RWPE2 (cell line): ENCODE measurements around the gene ICAM2.

Experiments
- ATAC-seq: fragments of 200-7000 bp; cut with Tn5 transposase; 3 replicates; pipeline ENCODE4 v1.9.1; 2021; ENCODE audit warnings: low read depth
- DNase-seq: peaks from one replicate; pipeline ENCODE4 v3.0.0-alpha.2; 2020; ENCODE audit warnings: low spot score
- H3K27ac ChIP-seq: fragments of 450-650 bp; 2 replicates; pipeline ENCODE4 v1.5.1; 2017; ENCODE audit warnings: mild to moderate bottlenecking; ENCODE audit not compliant: poor library complexity, severe bottlenecking
- H3K27me3 ChIP-seq: fragments of 250-450 bp; sonication (Bioruptor Pico); 2 replicates; pipeline ENCODE4 v1.5.1; 2021; ENCODE audit warnings: mild to moderate bottlenecking, moderate library complexity; ENCODE audit not compliant: insufficient read depth, poor library complexity, severe bottlenecking
- H3K36me3 ChIP-seq: fragments of 250-450 bp; sonication (Bioruptor Pico); 2 replicates; pipeline ENCODE4 v1.5.1; 2020; ENCODE audit warnings: low read depth, mild to moderate bottlenecking, moderate library complexity
- H3K4me1 ChIP-seq: fragments of 250-450 bp; sonication (Bioruptor Pico); 2 replicates; pipeline ENCODE4 v1.5.1; 2021; ENCODE audit warnings: mild to moderate bottlenecking, moderate library complexity; ENCODE audit not compliant: insufficient read depth, poor library complexity, severe bottlenecking
- H3K4me3 ChIP-seq: fragments of 250-450 bp; sonication (Bioruptor Pico); 2 replicates; pipeline ENCODE4 v1.5.1; 2021; ENCODE audit warnings: mild to moderate bottlenecking, moderate library complexity; ENCODE audit not compliant: severe bottlenecking
- H3K9me3 ChIP-seq: fragments of 250-450 bp; sonication (Bioruptor Pico); 2 replicates; pipeline ENCODE4 v1.5.1; 2021; ENCODE audit warnings: mild to moderate bottlenecking, moderate library complexity; ENCODE audit not compliant: severe bottlenecking
- CTCF ChIP-seq: fragments of 450-650 bp; IDR thresholded peaks from one replicate; pipeline ENCODE4 v1.5.1; 2017; ENCODE audit warnings: mild to moderate bottlenecking, moderate library complexity; ENCODE audit not compliant: poor library complexity, severe bottlenecking

The ICAM2 gene

GRCh38 chr17:63969278-63969677 lies 51.2 kb downstream of the ICAM2 start:
- Histone ChIP-seq H3K4me1 (peaks cover 9% of the 10 kb centered on the region), H3K27ac (no peak overlapping the region), H3K9me3 (no peaks in the 10 kb centered on the region), H3K4me3 (no peak overlapping the region), H3K36me3 (no peaks in the 10 kb centered on the region), H3K27me3 (no peaks in the 10 kb centered on the region)
- DNase-seq (no peak), ATAC-seq (no peak)
- TF ChIP-seq CTCF = no peak

- no peak for TF ChIP-seq CTCF
- H3K27me3 ChIP-seq = no peaks in the 10 kb centered on the region
- H3K4me1 ChIP-seq = no peaks in the 10 kb centered on the region
- no peak overlapping the region for H3K4me3 ChIP-seq
- no peaks in the 10 kb centered on the region for H3K36me3 ChIP-seq
- ATAC-seq = no peak
- H3K27ac ChIP-seq = no peak overlapping the region
- DNase-seq = no peak
- H3K9me3 ChIP-seq = no peaks in the 10 kb centered on the region
Measured at GRCh38 chr17:63967953-63968352, 52.5 kb downstream of the ICAM2 start.

- no peak for DNase-seq
- Histone ChIP-seq H3K36me3 (no peaks in the 10 kb centered on the region), H3K27me3 (no peaks in the 10 kb centered on the region), H3K4me3 (no peak overlapping the region), H3K9me3 (no peaks in the 10 kb centered on the region), H3K27ac (no peak overlapping the region), H3K4me1 (no peaks in the 10 kb centered on the region)
- no peak for TF ChIP-seq CTCF
- no peak for ATAC-seq
Measured at GRCh38 chr17:63966646-63967264, 53.7 kb downstream of the ICAM2 start.

GRCh38 chr17:63963123-63963522 lies 57.3 kb downstream of the ICAM2 start:
- ATAC-seq = no peak
- TF ChIP-seq CTCF = no peak
- no peaks in the 10 kb centered on the region for H3K27me3 ChIP-seq

GRCh38 chr17:63962298-63962744 lies 58.1 kb downstream of the ICAM2 start:
- Histone ChIP-seq H3K4me1 (no peaks in the 10 kb centered on the region), H3K27ac (no peak overlapping the region), H3K4me3 (no peak overlapping the region), H3K27me3 (no peaks in the 10 kb centered on the region), H3K9me3 (no peaks in the 10 kb centered on the region), H3K36me3 (no peaks in the 10 kb centered on the region)
- DNase-seq (no peak), ATAC-seq (no peak)
- no peak for TF ChIP-seq CTCF

More at GRCh38 chr17:63963123-63963522, 57.3 kb downstream of the ICAM2 start:
- H3K36me3 ChIP-seq = no peaks in the 10 kb centered on the region
- no peak overlapping the region for H3K27ac ChIP-seq
- no peaks in the 10 kb centered on the region for H3K9me3 ChIP-seq
- DNase-seq = no peak
- H3K4me1 ChIP-seq = no peaks in the 10 kb centered on the region
- H3K4me3 ChIP-seq = no peak overlapping the region
